GM12874 (cell line): ENCODE measurements around the gene PCCA.

Source experiments
- CTCF ChIP-seq: IDR thresholded peaks from 2 replicates; pipeline ENCODE4 v1.5.1; 2011; ENCODE audit warnings: low read depth, mild to moderate bottlenecking, control low read depth, low read length, moderate library complexity; ENCODE audit not compliant: insufficient read depth

Gene PCCA

GRCh38 chr13:100102042-100102441, 13.1 kb downstream of the PCCA start:
- no peak for TF ChIP-seq CTCF

- no peak for TF ChIP-seq CTCF
These were observed 17.1 kb downstream of the PCCA start for GRCh38 chr13:100106005-100106404.

GRCh38 chr13:100106705-100107104, 17.8 kb downstream of the PCCA start:
- no peak for TF ChIP-seq CTCF

GRCh38 chr13:100108913-100109507, 20.1 kb downstream of the PCCA start:
- TF ChIP-seq CTCF, result no peak

GRCh38 chr13:100110269-100110668, 21.4 kb downstream of the PCCA start:
- TF ChIP-seq CTCF, result no peak

- TF ChIP-seq CTCF, result no peak
These were observed 23.4 kb downstream of the PCCA start for GRCh38 chr13:100112186-100112838.

- no peak for TF ChIP-seq CTCF
These were observed 26.9 kb downstream of the PCCA start for GRCh38 chr13:100115693-100116254.
